ENCODE measurements around the gene ARHGAP36. TPM values are rescaled to one million over a fixed set of nuclear protein-coding genes. Genes with fewer than 3 reads are reported as not detected.

The ARHGAP36 gene
- total RNA-seq, 1 donor from 2014 or later, result not detected

DNA sequence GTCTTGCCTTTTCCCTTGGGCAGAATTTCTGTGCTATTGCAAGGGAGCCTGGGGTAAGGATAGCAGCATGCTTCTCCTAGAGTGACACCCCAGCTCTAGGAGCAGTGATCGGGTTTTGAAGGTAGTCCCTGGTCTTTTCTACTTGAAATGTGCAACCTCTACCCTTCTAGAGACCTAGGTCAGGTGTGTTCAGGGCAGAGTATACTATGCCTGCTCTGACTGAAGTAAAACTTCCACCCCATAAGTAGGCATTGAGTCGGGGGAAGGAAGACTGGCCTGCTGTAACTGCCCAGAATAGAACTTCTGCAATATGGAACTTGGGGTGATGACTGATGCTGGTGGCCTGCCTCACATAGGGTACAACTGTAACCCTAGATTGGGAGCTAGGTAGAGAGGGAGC is 80.9 kb downstream of the ARHGAP36 start:
- Histone ChIP-seq H3K36me3 (ENCODE audit: control insufficient read depth, insufficient read depth, low read length) (no peaks in the 10 kb centered on the region), H3K27me3 (ENCODE audit: control insufficient read depth, insufficient read depth, low read length) (no peaks in the 10 kb centered on the region), H3K4me3 (ENCODE audit: low read depth, low read length) (no peak overlapping the region)
- TF ChIP-seq, protein P1, sequence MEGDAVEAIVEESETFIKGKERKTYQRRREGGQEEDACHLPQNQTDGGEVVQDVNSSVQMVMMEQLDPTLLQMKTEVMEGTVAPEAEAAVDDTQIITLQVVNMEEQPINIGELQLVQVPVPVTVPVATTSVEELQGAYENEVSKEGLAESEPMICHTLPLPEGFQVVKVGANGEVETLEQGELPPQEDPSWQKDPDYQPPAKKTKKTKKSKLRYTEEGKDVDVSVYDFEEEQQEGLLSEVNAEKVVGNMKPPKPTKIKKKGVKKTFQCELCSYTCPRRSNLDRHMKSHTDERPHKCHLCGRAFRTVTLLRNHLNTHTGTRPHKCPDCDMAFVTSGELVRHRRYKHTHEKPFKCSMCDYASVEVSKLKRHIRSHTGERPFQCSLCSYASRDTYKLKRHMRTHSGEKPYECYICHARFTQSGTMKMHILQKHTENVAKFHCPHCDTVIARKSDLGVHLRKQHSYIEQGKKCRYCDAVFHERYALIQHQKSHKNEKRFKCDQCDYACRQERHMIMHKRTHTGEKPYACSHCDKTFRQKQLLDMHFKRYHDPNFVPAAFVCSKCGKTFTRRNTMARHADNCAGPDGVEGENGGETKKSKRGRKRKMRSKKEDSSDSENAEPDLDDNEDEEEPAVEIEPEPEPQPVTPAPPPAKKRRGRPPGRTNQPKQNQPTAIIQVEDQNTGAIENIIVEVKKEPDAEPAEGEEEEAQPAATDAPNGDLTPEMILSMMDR (IDR thresholded peaks at IDR 0.05; ENCODE audit: insufficient read depth, low read length, poor library complexity, severe bottlenecking), result no peak
- DNase-seq (ENCODE audit: low read depth), result no peak

Other genes starting within 250 kb of the ARHGAP36 start
- gene ENOX2, start 155.1 kb upstream of the ARHGAP36 start, total RNA-seq, result 7.7 and 15.1 TPM in 2 replicates
- 0.13 and 0.27 TPM in 2 replicates for gene IGSF1, start 231.0 kb downstream of the ARHGAP36 start, total RNA-seq

Measured in kidney epithelial cell (primary cell).